HL-60 (cell line): Measurements from ENCODE around the gene CCNK.

ENCODE experiments used
- DNase-seq, 2 experiments: peaks; one replicate each; pipeline ENCODE4 v3.0.0-alpha.2; 2010 to 2020; ENCODE audit warnings: low read depth in 1 of 2, low spot score in 1 of 2
- H3K27ac ChIP-seq: fragments of 250-450 bp; sonication (Bioruptor Pico); replicated peaks from 2 replicates; pipeline ENCODE4 v1.5.1; 2020; ENCODE audit warnings: mild to moderate bottlenecking, moderate library complexity
- H3K27me3 ChIP-seq: fragments of 250-450 bp; sonication (Bioruptor Pico); 2 replicates; pipeline ENCODE4 v1.5.1; 2021; ENCODE audit warnings: mild to moderate bottlenecking, moderate library complexity; ENCODE audit not compliant: insufficient read depth, poor library complexity, severe bottlenecking
- H3K4me3 ChIP-seq: replicated peaks from 2 replicates; pipeline ENCODE4 v1.5.1; 2011; ENCODE audit warnings: mild to moderate bottlenecking, control low read depth, low read length; ENCODE audit not compliant: insufficient read depth
- GABPA ChIP-seq: IDR thresholded peaks from 2 replicates; pipeline ENCODE4 v1.6.1; 2012; ENCODE audit warnings: low read depth
- POLR2AphosphoS5 ChIP-seq: IDR thresholded peaks from 2 replicates; pipeline ENCODE4 v1.6.1; 2012; ENCODE audit warnings: low read depth
- SPI1 ChIP-seq: IDR thresholded peaks from 2 replicates; pipeline ENCODE4 v1.6.1; 2012; ENCODE audit warnings: low read depth, mild to moderate bottlenecking, borderline replicate concordance
- TF ChIP-seq, protein P1 (sequence below): IDR thresholded peaks from 2 replicates; pipeline ENCODE4 v1.6.1; 2012; ENCODE audit warnings: low read depth; ENCODE audit not compliant: insufficient replicate concordance
- TF ChIP-seq, protein P2 (sequence below): IDR thresholded peaks from one replicate; pipeline ENCODE4 v1.5.1; 2011; ENCODE audit warnings: low read length, control low read depth, inconsistent platforms; ENCODE audit not compliant: insufficient read depth

The CCNK gene

DNA sequence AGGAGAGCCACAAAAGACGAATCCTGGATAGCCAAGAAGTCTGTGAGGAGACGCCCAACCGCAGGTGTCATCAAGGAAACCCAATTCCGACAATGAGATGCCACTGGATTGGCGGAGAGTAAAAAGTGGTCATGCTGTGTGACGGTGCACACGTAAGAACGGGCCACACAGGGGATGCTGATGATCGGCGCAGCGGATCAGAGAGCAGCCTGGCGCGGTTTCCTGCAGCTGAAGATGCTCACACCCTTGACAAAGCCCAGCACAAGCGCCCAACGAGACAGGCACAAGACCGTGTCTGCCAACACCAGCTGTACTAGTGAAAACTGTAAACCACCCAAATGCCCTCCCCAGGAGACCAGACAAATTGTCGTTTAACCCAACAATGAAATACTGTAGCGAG is 67.0 kb downstream of the CCNK start:
- H3K27ac ChIP-seq: no peak overlapping the region
- H3K27me3 ChIP-seq: no peaks in the 10 kb centered on the region
- TF ChIP-seq GABPA (no peak), SPI1 (no peak), POLR2AphosphoS5 (no peak)
- TF ChIP-seq, protein P1, sequence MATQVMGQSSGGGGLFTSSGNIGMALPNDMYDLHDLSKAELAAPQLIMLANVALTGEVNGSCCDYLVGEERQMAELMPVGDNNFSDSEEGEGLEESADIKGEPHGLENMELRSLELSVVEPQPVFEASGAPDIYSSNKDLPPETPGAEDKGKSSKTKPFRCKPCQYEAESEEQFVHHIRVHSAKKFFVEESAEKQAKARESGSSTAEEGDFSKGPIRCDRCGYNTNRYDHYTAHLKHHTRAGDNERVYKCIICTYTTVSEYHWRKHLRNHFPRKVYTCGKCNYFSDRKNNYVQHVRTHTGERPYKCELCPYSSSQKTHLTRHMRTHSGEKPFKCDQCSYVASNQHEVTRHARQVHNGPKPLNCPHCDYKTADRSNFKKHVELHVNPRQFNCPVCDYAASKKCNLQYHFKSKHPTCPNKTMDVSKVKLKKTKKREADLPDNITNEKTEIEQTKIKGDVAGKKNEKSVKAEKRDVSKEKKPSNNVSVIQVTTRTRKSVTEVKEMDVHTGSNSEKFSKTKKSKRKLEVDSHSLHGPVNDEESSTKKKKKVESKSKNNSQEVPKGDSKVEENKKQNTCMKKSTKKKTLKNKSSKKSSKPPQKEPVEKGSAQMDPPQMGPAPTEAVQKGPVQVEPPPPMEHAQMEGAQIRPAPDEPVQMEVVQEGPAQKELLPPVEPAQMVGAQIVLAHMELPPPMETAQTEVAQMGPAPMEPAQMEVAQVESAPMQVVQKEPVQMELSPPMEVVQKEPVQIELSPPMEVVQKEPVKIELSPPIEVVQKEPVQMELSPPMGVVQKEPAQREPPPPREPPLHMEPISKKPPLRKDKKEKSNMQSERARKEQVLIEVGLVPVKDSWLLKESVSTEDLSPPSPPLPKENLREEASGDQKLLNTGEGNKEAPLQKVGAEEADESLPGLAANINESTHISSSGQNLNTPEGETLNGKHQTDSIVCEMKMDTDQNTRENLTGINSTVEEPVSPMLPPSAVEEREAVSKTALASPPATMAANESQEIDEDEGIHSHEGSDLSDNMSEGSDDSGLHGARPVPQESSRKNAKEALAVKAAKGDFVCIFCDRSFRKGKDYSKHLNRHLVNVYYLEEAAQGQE: no peak
- TF ChIP-seq, protein P2, sequence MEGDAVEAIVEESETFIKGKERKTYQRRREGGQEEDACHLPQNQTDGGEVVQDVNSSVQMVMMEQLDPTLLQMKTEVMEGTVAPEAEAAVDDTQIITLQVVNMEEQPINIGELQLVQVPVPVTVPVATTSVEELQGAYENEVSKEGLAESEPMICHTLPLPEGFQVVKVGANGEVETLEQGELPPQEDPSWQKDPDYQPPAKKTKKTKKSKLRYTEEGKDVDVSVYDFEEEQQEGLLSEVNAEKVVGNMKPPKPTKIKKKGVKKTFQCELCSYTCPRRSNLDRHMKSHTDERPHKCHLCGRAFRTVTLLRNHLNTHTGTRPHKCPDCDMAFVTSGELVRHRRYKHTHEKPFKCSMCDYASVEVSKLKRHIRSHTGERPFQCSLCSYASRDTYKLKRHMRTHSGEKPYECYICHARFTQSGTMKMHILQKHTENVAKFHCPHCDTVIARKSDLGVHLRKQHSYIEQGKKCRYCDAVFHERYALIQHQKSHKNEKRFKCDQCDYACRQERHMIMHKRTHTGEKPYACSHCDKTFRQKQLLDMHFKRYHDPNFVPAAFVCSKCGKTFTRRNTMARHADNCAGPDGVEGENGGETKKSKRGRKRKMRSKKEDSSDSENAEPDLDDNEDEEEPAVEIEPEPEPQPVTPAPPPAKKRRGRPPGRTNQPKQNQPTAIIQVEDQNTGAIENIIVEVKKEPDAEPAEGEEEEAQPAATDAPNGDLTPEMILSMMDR: no peak
- no peak for DNase-seq
- no peak overlapping the region for H3K4me3 ChIP-seq

DNA sequence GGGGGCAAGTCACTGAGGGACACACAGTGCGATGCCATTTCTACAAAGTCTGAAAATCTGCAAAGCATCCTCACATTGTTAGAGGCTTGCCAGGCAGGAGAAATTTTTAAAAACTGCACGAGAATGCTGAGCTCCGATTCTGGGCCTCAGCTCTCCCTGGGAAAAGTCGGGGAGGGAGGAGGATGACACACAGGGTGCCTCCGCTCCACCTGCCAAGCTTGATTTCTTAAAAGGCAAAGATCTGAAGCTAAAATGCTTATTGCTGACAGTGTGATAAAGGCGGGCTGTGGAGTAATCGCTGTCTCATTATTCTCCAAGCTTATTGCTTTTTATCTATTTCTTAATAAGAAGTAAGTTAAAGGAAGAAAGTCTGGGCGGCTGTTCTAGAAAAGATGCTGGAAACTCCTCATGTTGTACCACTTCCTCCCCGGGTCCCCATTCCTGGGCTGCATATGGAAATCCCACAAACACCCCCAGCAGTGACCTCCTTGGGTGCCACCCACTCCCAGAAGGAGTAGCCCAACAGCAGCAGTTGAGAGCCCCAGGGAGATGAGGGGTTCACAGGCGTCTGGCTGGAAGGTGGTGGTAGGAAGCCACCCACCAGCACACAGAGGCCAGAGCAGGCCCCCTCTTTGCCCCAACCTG is 67.8 kb downstream of the CCNK start:
- TF ChIP-seq, protein P2: no peak
- Histone ChIP-seq H3K4me3 (no peak overlapping the region), H3K27me3 (no peaks in the 10 kb centered on the region), H3K27ac (no peak overlapping the region)
- no peak for DNase-seq

DNA sequence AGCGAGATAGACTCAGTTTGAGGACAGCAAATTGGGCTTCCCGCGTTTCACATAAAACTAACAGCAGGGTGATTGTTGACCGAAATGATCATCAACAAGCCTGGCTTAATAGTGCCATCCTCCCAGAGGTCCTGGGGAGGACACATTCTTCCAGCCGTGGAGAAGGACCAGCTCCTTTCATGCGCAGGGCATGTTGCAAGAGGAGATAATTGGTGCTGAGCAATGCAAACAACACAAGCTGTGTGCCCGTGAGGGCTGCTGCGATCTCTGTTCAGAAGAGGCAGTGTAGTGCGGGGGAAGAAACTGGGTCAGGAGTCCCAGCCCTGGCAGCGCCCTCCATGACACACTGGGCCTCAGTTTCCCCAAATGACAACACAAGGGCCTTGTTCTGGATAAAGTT is 68.5 kb downstream of the CCNK start:
- H3K27me3 ChIP-seq: no peaks in the 10 kb centered on the region
- H3K4me3 ChIP-seq: no peak overlapping the region
- DNase-seq: no peak
- TF ChIP-seq, protein P2: no peak
- TF ChIP-seq SPI1 (no peak), GABPA (no peak), POLR2AphosphoS5 (no peak)
- TF ChIP-seq, protein P1: no peak
- H3K27ac ChIP-seq: no peak overlapping the region

DNA sequence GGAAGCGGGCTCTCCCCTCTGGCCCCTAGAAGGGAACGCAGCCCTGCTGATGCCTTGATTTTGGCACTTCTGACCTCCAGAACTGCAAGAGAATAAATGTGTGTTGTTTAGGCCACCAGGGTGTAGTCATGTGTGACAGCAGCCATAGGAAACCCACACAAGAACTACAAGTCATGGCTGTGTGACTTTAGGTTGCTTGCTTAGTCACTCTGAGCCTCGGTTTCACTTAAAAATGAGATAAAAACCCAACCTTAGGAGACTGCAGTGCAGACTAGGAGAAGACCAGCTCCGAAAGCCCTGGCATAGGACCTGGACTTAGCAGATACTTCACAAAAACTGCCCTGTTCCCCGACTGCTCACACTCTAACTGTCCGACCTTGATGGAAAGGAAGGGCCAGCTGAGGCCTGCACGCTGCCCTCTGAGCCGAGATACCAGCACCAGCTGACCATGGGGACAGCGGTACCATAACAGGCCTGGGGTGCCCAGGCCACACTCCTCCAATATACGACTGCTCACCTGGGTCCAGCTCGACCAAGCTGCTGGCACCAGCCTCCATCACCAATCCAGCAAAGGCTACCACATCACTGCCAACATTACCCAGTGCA is 69.3 kb downstream of the CCNK start:
- H3K27ac ChIP-seq: no peak overlapping the region
- no peaks in the 10 kb centered on the region for H3K27me3 ChIP-seq
- TF ChIP-seq, protein P2: no peak
- TF ChIP-seq SPI1 (no peak), GABPA (no peak), POLR2AphosphoS5 (no peak)
- TF ChIP-seq, protein P1: no peak
- DNase-seq: no peak
- no peak overlapping the region for H3K4me3 ChIP-seq
